ENCODE data around the gene TENM4. TPM values are rescaled to one million over a fixed set of nuclear protein-coding genes. Genes with fewer than 3 reads are reported as not detected.

TENM4 gene
- total RNA-seq, 1 donor from 2014 or later, result 46.6 TPM

- DNase-seq (ENCODE audit: low spot score), result no peak
Observed at GRCh38 chr11:78683774-78684173, 757.1 kb downstream of the TENM4 start.

- no peak for DNase-seq (ENCODE audit: low spot score)
Observed at GRCh38 chr11:78676026-78676557, 764.7 kb downstream of the TENM4 start.

GRCh38 chr11:78672850-78673620 lies 767.8 kb downstream of the TENM4 start:
- DNase-seq (ENCODE audit: low spot score), result no peak

- no peak for DNase-seq (ENCODE audit: low spot score)
Observed at GRCh38 chr11:78669249-78669648, 771.6 kb downstream of the TENM4 start.

- no peak for DNase-seq (ENCODE audit: low spot score)
Observed at GRCh38 chr11:78667461-78667860, 773.4 kb downstream of the TENM4 start.

- DNase-seq (ENCODE audit: low spot score), result no peak
Observed at GRCh38 chr11:78666675-78667160, 774.1 kb downstream of the TENM4 start.

- no peak for DNase-seq (ENCODE audit: low spot score)
Observed at GRCh38 chr11:78664636-78665035, 776.2 kb downstream of the TENM4 start.

GRCh38 chr11:78662811-78663210 lies 778.0 kb downstream of the TENM4 start:
- DNase-seq (ENCODE audit: low spot score), result no peak

- no peak for DNase-seq (ENCODE audit: low spot score)
Observed at GRCh38 chr11:78660471-78660870, 780.4 kb downstream of the TENM4 start.

- no peak for DNase-seq (ENCODE audit: low spot score)
Observed at GRCh38 chr11:78659326-78660270, 781.2 kb downstream of the TENM4 start.

- no peak for DNase-seq (ENCODE audit: low spot score)
Observed at GRCh38 chr11:78657968-78658839, 782.6 kb downstream of the TENM4 start.

GRCh38 chr11:78657441-78657840 lies 783.4 kb downstream of the TENM4 start:
- DNase-seq (ENCODE audit: low spot score), result no peak

GRCh38 chr11:78656984-78657383 lies 783.8 kb downstream of the TENM4 start:
- DNase-seq (ENCODE audit: low spot score), result no peak

- DNase-seq (ENCODE audit: low spot score), result no peak
Observed at GRCh38 chr11:78656327-78656726, 784.5 kb downstream of the TENM4 start.

GRCh38 chr11:78655561-78655960 lies 785.3 kb downstream of the TENM4 start:
- no peak for DNase-seq (ENCODE audit: low spot score)

GRCh38 chr11:78654866-78655265 lies 786.0 kb downstream of the TENM4 start:
- no peak for DNase-seq (ENCODE audit: low spot score)

- no peak for DNase-seq (ENCODE audit: low spot score)
Observed at GRCh38 chr11:78654071-78654470, 786.8 kb downstream of the TENM4 start.

- no peak for DNase-seq (ENCODE audit: low spot score)
Observed at GRCh38 chr11:78653294-78653909, 787.4 kb downstream of the TENM4 start.

GRCh38 chr11:78652843-78653239 lies 788.0 kb downstream of the TENM4 start:
- no peak for DNase-seq (ENCODE audit: low spot score)
